GM12878 (cell line): ENCODE data around the gene DGCR8. TPM values are rescaled to one million over a fixed set of nuclear protein-coding genes. Genes with fewer than 3 reads are reported as not detected.

Experiments used
- ATAC-seq: fragments of 200-7000 bp; cut with Tn5 transposase; 3 replicates; pipeline ENCODE4 v1.9.1; 2020; ENCODE audit warnings: mild to moderate bottlenecking, moderate library complexity
- BruUV-seq: library from RNA; stranded (reverse); fragments of 400-500 nt; replicated peaks from 2 replicates; lab custom pipeline; 2021; lab: Mats Ljungman, UMichigan
- CTCF ChIA-PET: fragments of 300-600 bp; sonication (Branson Sonifier 250); formaldehyde crosslinking; extraction: SDS; loops from one replicate; lab custom pipeline; 2021; ENCODE audit warnings: inconsistent platforms; lab: Yijun Ruan, JAX
- POLR2A ChIA-PET: fragments of 350-600 bp; formaldehyde crosslinking; extraction: SDS; loops from one replicate; lab custom pipeline; 2021; ENCODE audit warnings: inconsistent platforms; lab: Charles Lee
- RAD21 ChIA-PET: fragments of 300-600 bp; sonication (Branson Sonifier 250); formaldehyde crosslinking; loops from one replicate; lab custom pipeline; 2023; ENCODE audit warnings: antibody characterized with exemption; ENCODE audit not compliant: unreplicated experiment; lab: Charles Lee
- SMC1A ChIA-PET: fragments of 300-600 bp; sonication (Branson Sonifier 250); formaldehyde crosslinking; loops from one replicate; lab custom pipeline; 2023; ENCODE audit not compliant: unreplicated experiment, uncharacterized antibody; lab: Charles Lee
- DNase-seq: peaks from one replicate; pipeline ENCODE4 v3.0.0-alpha.2; 2011; ENCODE audit warnings: low read depth, low spot score
- FAIRE-seq: peaks from 3 replicates; lab custom pipeline; 2011; peaks lifted over from hg19 to GRCh38; lab: Jason Lieb, UNC
- H2AFZ ChIP-seq: 2 replicates; pipeline ENCODE4 v1.6.0; 2011; ENCODE audit warnings: low read depth, low read length, control low read depth; ENCODE audit not compliant: control insufficient read depth
- H3K27ac ChIP-seq: 2 replicates; pipeline ENCODE4 v1.5.1; 2011; ENCODE audit warnings: control low read depth; ENCODE audit not compliant: control insufficient read depth, insufficient read depth
- H3K27me3 ChIP-seq, 2 experiments: replicated peaks in 1 of 2; 2 replicates each; pipeline versions ENCODE4 v1.6.0 to v1.6.1; 2011; ENCODE audit warnings: low read length in 1 of 2; ENCODE audit not compliant: control insufficient read depth in 2 of 2, insufficient read depth in 2 of 2
- H3K36me3 ChIP-seq, 2 experiments: 2 replicates each; pipeline ENCODE4 v1.5.1; 2011; ENCODE audit warnings: low read length in 1 of 2; ENCODE audit not compliant: control insufficient read depth in 2 of 2, insufficient read depth in 2 of 2
- H3K4me1 ChIP-seq: 2 replicates; pipeline ENCODE4 v1.6.1; 2011; ENCODE audit warnings: mild to moderate bottlenecking, low read length, moderate library complexity, mixed read lengths; ENCODE audit not compliant: control insufficient read depth, insufficient read depth
- H3K4me2 ChIP-seq: 2 replicates; pipeline ENCODE4 v1.6.0; 2011; ENCODE audit warnings: control low read depth; ENCODE audit not compliant: control insufficient read depth, insufficient read depth
- H3K4me3 ChIP-seq: fragments of 200-600 bp; sonication (generic); 2 replicates; pipeline ENCODE4 v1.5.1; 2016
- H3K79me2 ChIP-seq: 2 replicates; pipeline ENCODE4 v1.6.0; 2011; ENCODE audit warnings: low read length; ENCODE audit not compliant: control insufficient read depth, insufficient read depth
- H3K9ac ChIP-seq: 2 replicates; pipeline ENCODE4 v1.8.0; 2011; ENCODE audit warnings: low read length, control low read depth, mixed read lengths; ENCODE audit not compliant: control insufficient read depth, insufficient read depth
- H3K9me3 ChIP-seq: replicated peaks from 3 replicates; pipeline ENCODE4 v1.5.1; 2011; ENCODE audit warnings: mild to moderate bottlenecking, low read length; ENCODE audit not compliant: control insufficient read depth, insufficient read depth
- H4K20me1 ChIP-seq: 2 replicates; pipeline ENCODE4 v1.6.0; 2011; ENCODE audit not compliant: control insufficient read depth, insufficient read depth
- ATF7 ChIP-seq: fragments of 450-650 bp; IDR thresholded peaks from 2 replicates; pipeline ENCODE4 v1.6.1; 2016; ENCODE audit warnings: low read depth, mild to moderate bottlenecking
- ESRRA ChIP-seq: IDR thresholded peaks from 2 replicates; pipeline ENCODE4 v1.6.1; 2012; ENCODE audit warnings: mild to moderate bottlenecking, low read length, improper control_type of control experiment
- KDM1A ChIP-seq: fragments of 200-600 bp; sonication (generic); IDR thresholded peaks from 2 replicates; pipeline ENCODE4 v1.6.1; 2016; ENCODE audit warnings: borderline replicate concordance
- MTA2 ChIP-seq: fragments of 450-650 bp; IDR thresholded peaks from 2 replicates; pipeline ENCODE4 v1.6.1; 2016; ENCODE audit warnings: low read depth, mild to moderate bottlenecking, moderate library complexity
- PML ChIP-seq: IDR thresholded peaks from 2 replicates; pipeline ENCODE4 v1.6.1; 2012; ENCODE audit warnings: low read length, inconsistent platforms
- POU2F2 ChIP-seq: IDR thresholded peaks from 3 replicates; pipeline ENCODE4 v1.6.1; 2011; ENCODE audit warnings: low read depth, mild to moderate bottlenecking, low read length, borderline replicate concordance
- SMC3 ChIP-seq: IDR thresholded peaks from 2 replicates; pipeline ENCODE4 v1.6.1; 2011; ENCODE audit warnings: low read length, improper control_type of control experiment, borderline replicate concordance
- TCF3 ChIP-seq: IDR thresholded peaks from 2 replicates; pipeline ENCODE4 v1.6.1; 2012; ENCODE audit warnings: low read depth, mild to moderate bottlenecking, low read length, borderline replicate concordance; ENCODE audit not compliant: insufficient read depth
- WRNIP1 ChIP-seq: IDR thresholded peaks from 2 replicates; pipeline ENCODE4 v1.6.1; 2011; ENCODE audit warnings: low read depth, low read length, improper control_type of control experiment, borderline replicate concordance
- ZNF687 ChIP-seq: fragments of 450-650 bp; IDR thresholded peaks from 2 replicates; pipeline ENCODE4 v1.6.1; 2017; ENCODE audit warnings: mild to moderate bottlenecking, moderate library complexity
- WGBS: methylation state at CpG from one replicate; pipeline ENCODE4 v1.1.6; 2016; ENCODE audit warnings: low lambda C conversion rate; ENCODE audit not compliant: insufficient replicate concordance, insufficient coverage; ENCODE audit errors: missing lambda C conversion rate; 5-methylcytosine and 5-hydroxymethylcytosine counted together
- in situ Hi-C: fragments of 300-500 bp; cut with MboI; formaldehyde crosslinking; loops from 9 replicates; pipeline ENCODE4 v1.14.3; 2018; ENCODE audit warnings: mixed read lengths
- intact Hi-C: fragments of 100-400 bp; cut with micrococcal nuclease; formaldehyde crosslinking; loops from one replicate; pipeline ENCODE4 v1.14.2; 2022; ENCODE audit not compliant: unreplicated experiment
- polyA plus RNA-seq, 11 experiments: library from polyadenylated mRNA; depleted of rRNA in 4 of 11; unstranded in 6 of 11; stranded (reverse) in 5 of 11; fragments of >200 nt; fragmentation: Nextera tagmentation in 4 of 11; fragmentation: Illumina TruSeq in 1 of 11; extraction: Ambion mirVana in 4 of 11; extraction: Trizol in 1 of 11; gene quantifications; 1 replicate in 1 of 11; 2 replicates in 10 of 11; pipeline versions ENCODE4 v1.2.1 to v1.2.3, GENCODE V29; 2011 to 2016; ENCODE audit warnings: inconsistent platforms in 2 of 11, missing spikeins in 2 of 11, low read depth in 1 of 11
- total RNA-seq, 4 experiments: library from RNA; depleted of rRNA in 3 of 4; stranded (reverse); fragments of >200 nt in 3 of 4; fragmentation: Illumina TruSeq in 1 of 4; extraction: Trizol in 1 of 4; gene quantifications; 2 replicates each; pipeline versions ENCODE4 v1.2.1 to v1.2.3, GENCODE V29; 2013 to 2021
- TF ChIP-seq, protein P1 (sequence below): IDR thresholded peaks from 2 replicates; pipeline ENCODE4 v1.6.1; 2011; ENCODE audit warnings: low read depth, low read length, improper control_type of control experiment, borderline replicate concordance
- TF ChIP-seq, protein P2 (sequence below): IDR thresholded peaks from 2 replicates; pipeline ENCODE4 v1.6.1; 2012; ENCODE audit warnings: mild to moderate bottlenecking, low read depth, low read length

The DGCR8 gene
- total and polyA plus RNA-seq, 10 of the 15 experiments (the other 5 are each of a cell fraction or from before 2014, with no cell fraction given), result 1.2 to 35.1 (median 17.2) TPM

DNA sequence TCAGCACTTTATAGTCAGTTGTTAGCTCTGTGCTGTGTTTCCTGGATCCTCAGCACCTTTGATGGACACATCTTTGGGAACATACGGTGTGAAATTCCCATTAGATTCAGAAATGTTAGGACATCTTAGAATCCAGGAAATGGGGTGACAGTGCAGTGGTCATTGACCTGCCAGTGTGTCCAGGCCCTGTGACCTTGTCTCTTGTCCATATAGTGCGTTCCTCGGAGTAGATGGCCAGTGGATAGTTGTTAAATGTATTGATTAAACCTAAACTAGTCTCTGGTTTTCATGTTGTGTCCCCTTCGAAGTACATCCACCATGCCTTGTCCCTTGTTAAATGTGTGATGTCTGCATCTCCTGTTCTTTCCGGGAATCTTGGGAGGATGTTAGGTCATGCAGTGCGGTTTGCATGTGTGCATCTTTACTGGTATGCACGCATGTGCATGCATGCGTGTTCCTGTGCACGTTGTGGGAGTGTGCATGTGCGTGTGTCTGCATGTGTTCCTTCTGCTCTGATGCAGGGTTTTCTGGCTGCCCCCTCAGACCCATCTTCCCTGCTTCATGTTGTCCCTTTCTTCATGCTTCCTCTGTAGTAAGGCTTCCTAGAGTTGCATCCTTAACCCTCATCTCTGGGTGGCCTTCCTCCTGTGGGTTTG, 4.0 kb downstream of the DGCR8 start:
- TF ChIP-seq MTA2 (no peak), WRNIP1 (no peak), SMC3 (no peak), ZNF687 (no peak), KDM1A (no peak), TCF3 (no peak), POU2F2 (no peak), ATF7 (no peak), ESRRA (no peak), PML (no peak)
- TF ChIP-seq, protein P1, sequence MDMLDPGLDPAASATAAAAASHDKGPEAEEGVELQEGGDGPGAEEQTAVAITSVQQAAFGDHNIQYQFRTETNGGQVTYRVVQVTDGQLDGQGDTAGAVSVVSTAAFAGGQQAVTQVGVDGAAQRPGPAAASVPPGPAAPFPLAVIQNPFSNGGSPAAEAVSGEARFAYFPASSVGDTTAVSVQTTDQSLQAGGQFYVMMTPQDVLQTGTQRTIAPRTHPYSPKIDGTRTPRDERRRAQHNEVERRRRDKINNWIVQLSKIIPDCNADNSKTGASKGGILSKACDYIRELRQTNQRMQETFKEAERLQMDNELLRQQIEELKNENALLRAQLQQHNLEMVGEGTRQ, result no peak
- TF ChIP-seq, protein P2, sequence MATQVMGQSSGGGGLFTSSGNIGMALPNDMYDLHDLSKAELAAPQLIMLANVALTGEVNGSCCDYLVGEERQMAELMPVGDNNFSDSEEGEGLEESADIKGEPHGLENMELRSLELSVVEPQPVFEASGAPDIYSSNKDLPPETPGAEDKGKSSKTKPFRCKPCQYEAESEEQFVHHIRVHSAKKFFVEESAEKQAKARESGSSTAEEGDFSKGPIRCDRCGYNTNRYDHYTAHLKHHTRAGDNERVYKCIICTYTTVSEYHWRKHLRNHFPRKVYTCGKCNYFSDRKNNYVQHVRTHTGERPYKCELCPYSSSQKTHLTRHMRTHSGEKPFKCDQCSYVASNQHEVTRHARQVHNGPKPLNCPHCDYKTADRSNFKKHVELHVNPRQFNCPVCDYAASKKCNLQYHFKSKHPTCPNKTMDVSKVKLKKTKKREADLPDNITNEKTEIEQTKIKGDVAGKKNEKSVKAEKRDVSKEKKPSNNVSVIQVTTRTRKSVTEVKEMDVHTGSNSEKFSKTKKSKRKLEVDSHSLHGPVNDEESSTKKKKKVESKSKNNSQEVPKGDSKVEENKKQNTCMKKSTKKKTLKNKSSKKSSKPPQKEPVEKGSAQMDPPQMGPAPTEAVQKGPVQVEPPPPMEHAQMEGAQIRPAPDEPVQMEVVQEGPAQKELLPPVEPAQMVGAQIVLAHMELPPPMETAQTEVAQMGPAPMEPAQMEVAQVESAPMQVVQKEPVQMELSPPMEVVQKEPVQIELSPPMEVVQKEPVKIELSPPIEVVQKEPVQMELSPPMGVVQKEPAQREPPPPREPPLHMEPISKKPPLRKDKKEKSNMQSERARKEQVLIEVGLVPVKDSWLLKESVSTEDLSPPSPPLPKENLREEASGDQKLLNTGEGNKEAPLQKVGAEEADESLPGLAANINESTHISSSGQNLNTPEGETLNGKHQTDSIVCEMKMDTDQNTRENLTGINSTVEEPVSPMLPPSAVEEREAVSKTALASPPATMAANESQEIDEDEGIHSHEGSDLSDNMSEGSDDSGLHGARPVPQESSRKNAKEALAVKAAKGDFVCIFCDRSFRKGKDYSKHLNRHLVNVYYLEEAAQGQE, result no peak
- TF ChIP-seq, all 136 proteins: peak for 0
- H3K4me3 ChIP-seq, result peak overlapping the region; percentile 32; the same call in 1 of the 2 replicates
- WGBS, result 96% methylated on average over 10 of the region's 10 CpGs
- no peaks in the 10 kb centered on the region for H3K27me3 ChIP-seq
- H3K79me2 ChIP-seq, result peaks cover 57% of the 10 kb centered on the region
- H3K27ac ChIP-seq, result no peak overlapping the region
- ChIA-PET CTCF (interaction anchor here (1.1 to 1.2 kb wide), 2 partner anchors 16 to 119 kb away, joined by 3 read pairs; no protein-coding TSS in a partner anchor), POLR2A (interaction anchor here (0.8 kb wide), 1 partner anchor 33 kb away, joined by 3 read pairs; the partner anchor contains the start of gene TRMT2A), SMC1A (no interaction called here), RAD21 (no interaction called here)
- peaks cover 11 to 17% of the 10 kb centered on the region in 2 experiments for H3K36me3 ChIP-seq
- H4K20me1 ChIP-seq, result no peaks in the 10 kb centered on the region
- intact Hi-C loops, result no loop called here
- peaks cover 8% of the 10 kb centered on the region for H3K4me1 ChIP-seq
- no TSS peak for BruUV-seq
- no peak overlapping the region for H2AFZ ChIP-seq
- no peak for DNase-seq
- ATAC-seq, result no peak
- H3K4me2 ChIP-seq, result peak overlapping the region; percentile 22
- FAIRE-seq, result no peak
- no peaks in the 10 kb centered on the region for H3K9me3 ChIP-seq
- no peak overlapping the region for H3K9ac ChIP-seq
- in situ Hi-C loops, result no loop called here
